ENCODE results near the gene CHRM4. TPM values are rescaled to one million over a fixed set of nuclear protein-coding genes. Genes with fewer than 3 reads are reported as not detected.

The CHRM4 gene
- 0.25 to 0.86 TPM (median 0.55 TPM) in 5 replicates for total RNA-seq (2022; extraction: Qiagen RNA extraction)

GRCh38 chr11:46391578-46392420 lies at the start of gene CHRM4:
TSS of gene CHRM4 (minus strand) at chr11:46391776. CDS start at chr11:46386557, 5,219 bp downstream.

GRCh38 chr11:46381048-46381818 lies 10.3 kb downstream of the CHRM4 start, which contains the start of gene MDK:
TSS of gene MDK (plus strand) at chr11:46381669. CDS start at chr11:46382058, 389 bp downstream.

GRCh38 chr11:46346886-46347636 lies 44.5 kb downstream of the CHRM4 start, which contains the start of gene DGKZ:
TSS of gene DGKZ (plus strand) at chr11:46347463. CDS start at chr11:46347660, 197 bp downstream.

Other genes starting within 250 kb of the CHRM4 start
- 3.7 to 5.3 TPM (median 4.5 TPM) in 5 replicates for gene CREB3L1, start 114.1 kb downstream of the CHRM4 start, total RNA-seq (2022; extraction: Qiagen RNA extraction)
- 43.3 to 50.5 TPM (median 47.1 TPM) in 5 replicates for gene DGKZ, start 44.3 kb downstream of the CHRM4 start, total RNA-seq (2022; extraction: Qiagen RNA extraction)
- 13.3 to 20.6 TPM (median 19.0 TPM) in 5 replicates for gene MDK, start 10.1 kb downstream of the CHRM4 start, total RNA-seq (2022; extraction: Qiagen RNA extraction)
- gene AMBRA1, start 202.2 kb upstream of the CHRM4 start, total RNA-seq (2022; extraction: Qiagen RNA extraction): 14.2 to 17.3 TPM (median 14.3 TPM) in 5 replicates
- 5.2 to 7.7 TPM (median 5.8 TPM) in 5 replicates for gene HARBI1, start 225.5 kb upstream of the CHRM4 start, total RNA-seq (2022; extraction: Qiagen RNA extraction)
- gene ATG13, start 225.8 kb upstream of the CHRM4 start, total RNA-seq (2022; extraction: Qiagen RNA extraction): 48.4 to 58.5 TPM (median 52.2 TPM) in 5 replicates